ENCODE measurements around the gene PTPRN2. TPM values are rescaled to one million over a fixed set of nuclear protein-coding genes. Genes with fewer than 3 reads are reported as not detected.

PTPRN2 gene
- total and polyA plus RNA-seq, 2 of the 13 experiments (the other 11 are each of a cell fraction or from before 2014, with no cell fraction given): 2.5 to 24.2 TPM

DNA sequence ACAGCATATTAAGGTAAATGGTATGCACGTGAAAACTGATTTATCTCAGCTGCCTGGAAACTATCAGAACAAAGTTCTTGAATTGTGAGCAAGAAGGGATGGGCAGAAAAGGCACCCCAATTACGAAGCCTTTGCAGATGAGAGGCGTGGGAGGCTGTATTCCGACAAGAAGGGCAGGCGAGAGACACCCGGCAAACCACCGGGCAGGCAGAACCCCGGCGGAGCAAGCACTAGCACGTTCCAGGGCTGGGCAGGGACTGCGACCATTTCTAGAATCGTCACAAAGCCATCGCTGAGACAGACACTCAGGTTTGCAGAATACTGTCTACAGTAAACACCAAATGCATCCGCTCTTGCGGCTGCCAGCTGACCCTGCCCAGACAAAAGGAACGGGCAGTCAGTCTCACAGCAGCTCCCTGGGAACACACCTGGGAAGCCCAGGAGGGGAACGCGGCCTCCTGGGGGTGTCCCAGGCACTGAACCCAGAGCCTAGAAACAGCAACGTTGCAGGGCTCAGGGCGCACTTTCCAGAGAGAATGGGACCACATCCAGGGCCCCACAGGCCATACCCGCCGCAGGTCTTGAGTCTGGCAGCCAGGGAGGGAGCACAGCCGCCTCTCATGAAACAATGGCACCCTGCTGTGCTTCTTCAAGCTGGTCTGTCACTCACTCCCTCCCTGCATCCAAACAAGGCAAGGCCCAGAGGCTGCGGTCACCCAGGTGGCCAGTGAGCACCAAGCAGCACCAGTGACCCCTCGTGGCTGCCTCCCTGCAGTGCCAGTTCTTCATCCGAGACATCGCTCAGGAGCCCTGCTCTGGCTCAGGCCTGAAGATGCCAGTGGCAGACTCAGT, 261.9 kb downstream of the PTPRN2 start (continued):
- TF ChIP-seq ZBED4 (CRISPR knock-in tag; IDR thresholded peaks at IDR 0.05; ENCODE audit: borderline replicate concordance): no peak
- peak; percentile 90 for TF ChIP-seq STAG1 (CRISPR knock-in tag; IDR thresholded peaks at IDR 0.05)
- no peak for TF ChIP-seq GTF2F1 (IDR thresholded peaks at IDR 0.05; ENCODE audit: low read length)
- no peak for TF ChIP-seq ZMAT5 (CRISPR knock-in tag; IDR thresholded peaks at IDR 0.05; ENCODE audit: borderline replicate concordance, low read depth)
- no peak for TF ChIP-seq JUND (CRISPR knock-in tag; IDR thresholded peaks at IDR 0.05)
- 0 out of 2 replicates have a peak, but pooled peaks have one; percentile 21 for TF ChIP-seq ZBTB38 (CRISPR knock-in tag; IDR thresholded peaks at IDR 0.05)
- TF ChIP-seq NR3C1 (CRISPR knock-in tag; IDR thresholded peaks at IDR 0.05): no peak
- no peak for TF ChIP-seq ZNF160 (CRISPR knock-in tag; IDR thresholded peaks at IDR 0.05)
- no peak for TF ChIP-seq RXRB (CRISPR knock-in tag; IDR thresholded peaks at IDR 0.05; ENCODE audit: borderline replicate concordance)
- no peak for TF ChIP-seq ZNF720 (CRISPR knock-in tag; IDR thresholded peaks at IDR 0.05)
- peak; percentile 30; the same call in 1 of the 2 replicates for TF ChIP-seq ZFY (CRISPR knock-in tag; IDR thresholded peaks at IDR 0.05)
- TF ChIP-seq SPEN (CRISPR knock-in tag; IDR thresholded peaks at IDR 0.05; ENCODE audit: low read depth): no peak
- TF ChIP-seq CHD2 (IDR thresholded peaks at IDR 0.05; ENCODE audit: low read depth, low read length): no peak
- no peak for TF ChIP-seq HMGA1 (CRISPR knock-in tag; conservative IDR thresholded peaks at IDR 0.05)
- TF ChIP-seq MXD1 (CRISPR knock-in tag; IDR thresholded peaks at IDR 0.05): peak; percentile 61; the same call in 1 of the 2 replicates
- TF ChIP-seq PCBP1 (IDR thresholded peaks at IDR 0.05; ENCODE audit: borderline replicate concordance, low read depth, low read length): no peak
- TF ChIP-seq FOXP4 (CRISPR knock-in tag; IDR thresholded peaks at IDR 0.05): no peak
- TF ChIP-seq NFE2L2 (IDR thresholded peaks at IDR 0.05; ENCODE audit: low read length): no peak
- TF ChIP-seq POLR2AphosphoS2 (IDR thresholded peaks at IDR 0.05; ENCODE audit: low read depth, low read length): no peak
- TF ChIP-seq NFRKB (IDR thresholded peaks at IDR 0.05): no peak
- no peak for TF ChIP-seq TCF12 (IDR thresholded peaks at IDR 0.05)
- no peak for TF ChIP-seq TCF12 (CRISPR knock-in tag; IDR thresholded peaks at IDR 0.05)
- TF ChIP-seq SSRP1 (CRISPR knock-in tag; IDR thresholded peaks at IDR 0.05): no peak
- no peak for TF ChIP-seq ZSCAN20 (CRISPR knock-in tag; IDR thresholded peaks at IDR 0.05; ENCODE audit: borderline replicate concordance)
